ACHN (cell line): Measurements from ENCODE around the gene IFT80.

ENCODE experiments used
- DNase-seq: peaks from one replicate; pipeline ENCODE4 v3.0.0-alpha.2; 2015
- in situ Hi-C: cut with HindIII; loops from 2 replicates; pipeline ENCODE4 v1.10.0; 2017; ENCODE audit warnings: low sequenced_read_pairs, low pct_ligation_motif_present, low pct_unique_long_range_greater_than_20kb

Gene IFT80

GRCh38 chr3:160399125-160400029 is at the start of gene IFT80, which contains the start of gene SMC4:
Gene IFT80 (minus strand): TSS chr3:160399225. CDS start chr3:160384600, 14,625 bp downstream.
Gene SMC4 (plus strand): TSS chr3:160399650. CDS start chr3:160400827, 1,177 bp downstream.
- in situ Hi-C loops: no loop called here

DNA sequence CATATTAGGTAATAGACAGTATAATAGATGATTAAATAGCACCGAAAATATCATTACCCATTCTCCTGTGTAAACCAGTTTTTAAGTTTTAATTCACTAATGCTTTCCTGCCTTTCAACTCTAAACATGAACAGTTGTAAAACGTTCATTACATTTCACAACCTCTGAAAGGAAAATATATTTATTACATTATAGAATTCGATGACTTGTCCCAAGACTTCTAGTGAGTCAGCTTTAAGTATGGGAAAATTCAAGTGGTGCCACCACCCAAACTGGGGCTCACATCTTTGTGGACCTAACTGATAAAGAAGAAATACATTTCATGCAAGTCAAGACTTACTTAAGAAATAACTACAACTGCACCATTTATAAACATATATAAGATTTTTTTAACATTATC is 48.5 kb upstream of the IFT80 start:
- no peak for DNase-seq
- in situ Hi-C loops: no loop called here

More at GRCh38 chr3:160399125-160400029, at the start of gene IFT80, which contains the start of gene SMC4:
- peak; percentile 92 for DNase-seq

- in situ Hi-C loops: no loop called here
- no peak for DNase-seq
Observed at GRCh38 chr3:160446522-160447056, 47.6 kb upstream of the IFT80 start.

- in situ Hi-C loops: no loop called here
- no peak for DNase-seq
Observed at GRCh38 chr3:160445854-160446253, 46.8 kb upstream of the IFT80 start.

GRCh38 chr3:160444411-160444810 is 45.4 kb upstream of the IFT80 start:
- in situ Hi-C loops: no loop called here
- DNase-seq: no peak

- no peak for DNase-seq
- in situ Hi-C loops: no loop called here
Observed at GRCh38 chr3:160440687-160441086, 41.7 kb upstream of the IFT80 start.

- DNase-seq: no peak
- in situ Hi-C loops: no loop called here
Observed at GRCh38 chr3:160437083-160437455, 38.0 kb upstream of the IFT80 start.

- no peak for DNase-seq
- in situ Hi-C loops: no loop called here
Observed at GRCh38 chr3:160435747-160436146, 36.7 kb upstream of the IFT80 start.

- DNase-seq: no peak
- in situ Hi-C loops: no loop called here
Observed at GRCh38 chr3:160435095-160435494, 36.1 kb upstream of the IFT80 start.

DNA sequence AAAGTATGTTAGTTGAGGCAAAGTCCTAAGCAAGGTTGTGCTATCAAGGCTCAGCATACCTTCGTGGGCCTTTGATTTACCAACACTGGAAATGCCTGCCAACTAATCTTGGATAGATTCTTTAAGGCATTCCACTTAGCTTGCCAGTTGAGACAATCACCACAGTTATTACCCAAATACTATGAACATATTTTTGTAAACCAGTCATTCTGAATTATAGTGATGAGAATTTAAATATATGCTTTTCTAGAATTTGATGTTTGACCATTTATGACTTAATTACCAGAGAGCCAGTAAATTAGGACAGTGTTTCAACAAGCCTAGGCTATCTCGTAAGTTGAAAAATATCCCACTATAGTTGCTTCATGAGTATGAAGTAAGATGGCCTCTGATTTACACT is 35.0 kb upstream of the IFT80 start:
- in situ Hi-C loops: no loop called here
- DNase-seq: peak; percentile 22

- DNase-seq: no peak
- in situ Hi-C loops: no loop called here
Observed at GRCh38 chr3:160427832-160428424, 28.9 kb upstream of the IFT80 start.

- in situ Hi-C loops: no loop called here
- no peak for DNase-seq
Observed at GRCh38 chr3:160417311-160417710, 18.3 kb upstream of the IFT80 start.

GRCh38 chr3:160413613-160414248 is 14.7 kb upstream of the IFT80 start:
- in situ Hi-C loops: no loop called here
- DNase-seq: peak; percentile 79

- in situ Hi-C loops: no loop called here
- DNase-seq: no peak
Observed at GRCh38 chr3:160412477-160412876, 13.5 kb upstream of the IFT80 start.

DNA sequence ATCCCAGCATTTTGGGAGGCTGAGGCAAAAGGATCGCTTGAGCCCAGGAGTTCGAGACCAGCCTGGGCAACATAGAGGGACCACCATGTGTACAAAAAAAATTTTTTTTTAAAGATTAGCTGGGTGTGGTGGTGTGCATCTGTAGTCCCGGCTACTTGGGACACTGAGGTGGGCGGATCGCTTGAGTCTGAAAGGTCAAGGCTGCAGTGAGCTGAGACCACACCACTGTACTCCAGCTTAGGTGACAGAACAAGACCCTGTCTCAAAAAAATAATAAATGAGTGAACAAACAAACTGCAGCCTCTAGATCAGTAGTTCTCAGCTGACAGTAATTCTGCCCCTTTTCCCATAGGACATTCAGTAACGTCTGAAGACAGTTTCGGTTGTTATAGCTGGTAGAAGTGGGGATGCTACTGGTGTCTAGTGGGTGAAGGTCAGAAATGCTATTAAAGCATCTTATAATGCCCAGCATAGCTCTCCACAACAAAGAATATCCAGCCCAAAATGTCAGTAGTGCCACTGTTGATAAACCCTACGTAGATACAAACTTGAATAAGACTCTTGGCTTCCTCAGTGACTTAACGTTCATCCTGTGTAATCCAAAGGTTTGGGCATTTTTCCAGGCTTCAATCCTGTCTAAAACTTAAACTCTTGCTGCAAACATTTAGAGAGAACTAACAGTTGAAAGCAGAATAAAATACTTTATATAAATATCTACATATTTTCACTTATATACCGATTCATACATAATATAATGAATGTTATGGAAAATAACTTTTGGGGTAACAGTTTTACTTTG is 11.0 kb upstream of the IFT80 start:
- DNase-seq: no peak
- in situ Hi-C loops: no loop called here

- in situ Hi-C loops: no loop called here
- DNase-seq: no peak
Observed at GRCh38 chr3:160403796-160404470, 4.9 kb upstream of the IFT80 start.

DNA sequence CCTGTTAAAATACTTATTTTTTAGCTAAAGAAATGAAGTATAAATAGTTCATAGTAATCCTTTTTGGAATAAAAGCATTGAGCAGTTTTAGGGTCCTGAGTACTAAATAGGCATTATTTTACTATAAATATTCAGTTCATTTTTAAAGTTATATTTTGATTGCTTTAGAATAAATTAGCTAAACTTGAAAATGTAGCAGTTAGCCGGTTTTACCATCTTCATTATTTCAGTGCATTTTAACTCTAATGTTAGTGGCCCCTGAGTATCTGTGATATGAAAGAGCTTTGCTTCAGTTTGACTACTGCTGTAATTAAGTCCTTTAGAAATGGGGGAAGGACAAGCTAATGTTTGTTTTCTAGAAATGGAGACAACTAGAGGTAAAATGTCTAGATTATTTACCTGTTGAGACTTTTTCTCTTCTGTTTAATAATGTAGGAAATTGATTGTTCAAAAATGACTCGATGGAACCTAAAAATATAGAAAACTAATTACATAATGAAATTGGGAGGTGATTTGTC is 4.1 kb upstream of the IFT80 start:
- DNase-seq: peak; percentile 16
- in situ Hi-C loops: no loop called here
